OCI-M2 (cell line): ENCODE results near the gene NELFCD.
"Not testable (repeated sequence)": the region's sequence is repeated elsewhere in the genome, so short reads cannot be mapped to it uniquely, and the experiment has no call there.

Experiments used
- DNase-seq: peaks from one replicate; lab custom pipeline; 2025; ENCODE audit not compliant: unreplicated experiment; lab: John Stamatoyannopoulos, UW

The NELFCD gene

DNA sequence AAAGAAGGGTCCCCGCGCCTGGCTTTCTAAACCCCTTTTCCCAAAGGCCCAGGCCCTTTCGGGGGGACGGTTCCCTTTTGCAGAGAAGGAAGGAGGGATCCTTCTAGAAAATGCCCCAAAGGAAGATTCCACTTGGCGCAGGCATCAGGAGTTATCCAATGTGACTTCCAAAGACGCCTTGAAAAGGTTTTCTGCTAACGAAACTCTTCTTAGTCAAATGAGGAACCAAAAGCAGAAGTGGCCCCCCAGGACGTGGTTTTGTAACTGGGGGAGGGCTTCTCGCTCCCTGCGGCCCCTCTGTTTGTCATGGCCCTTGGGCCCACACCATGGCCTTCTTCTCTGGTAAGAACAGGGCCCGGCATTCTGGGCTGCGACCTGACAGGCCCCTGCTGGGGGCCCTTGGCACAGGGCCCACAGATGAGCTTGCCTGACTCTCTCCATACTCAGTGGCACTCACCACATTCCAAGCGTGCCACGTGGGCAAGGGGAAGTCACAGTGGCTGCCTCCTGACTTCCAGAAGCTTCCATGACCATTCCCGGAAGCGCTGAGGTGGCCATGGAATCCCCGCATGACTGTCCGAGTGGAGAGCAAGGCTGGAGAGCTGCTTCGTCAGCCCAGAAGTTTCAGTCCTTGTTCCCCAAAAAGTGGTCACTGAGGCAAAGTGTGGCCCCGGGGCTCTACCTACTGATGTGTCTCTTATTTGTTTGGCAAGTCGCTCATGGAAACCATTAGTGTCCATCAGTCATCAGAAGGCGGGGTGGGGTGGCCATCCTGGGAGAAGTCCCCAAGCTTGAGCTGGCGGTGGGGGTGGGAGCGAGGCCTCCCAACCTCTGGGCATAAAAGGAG, 26.8 kb downstream of the NELFCD start:
- no peak for DNase-seq

DNA sequence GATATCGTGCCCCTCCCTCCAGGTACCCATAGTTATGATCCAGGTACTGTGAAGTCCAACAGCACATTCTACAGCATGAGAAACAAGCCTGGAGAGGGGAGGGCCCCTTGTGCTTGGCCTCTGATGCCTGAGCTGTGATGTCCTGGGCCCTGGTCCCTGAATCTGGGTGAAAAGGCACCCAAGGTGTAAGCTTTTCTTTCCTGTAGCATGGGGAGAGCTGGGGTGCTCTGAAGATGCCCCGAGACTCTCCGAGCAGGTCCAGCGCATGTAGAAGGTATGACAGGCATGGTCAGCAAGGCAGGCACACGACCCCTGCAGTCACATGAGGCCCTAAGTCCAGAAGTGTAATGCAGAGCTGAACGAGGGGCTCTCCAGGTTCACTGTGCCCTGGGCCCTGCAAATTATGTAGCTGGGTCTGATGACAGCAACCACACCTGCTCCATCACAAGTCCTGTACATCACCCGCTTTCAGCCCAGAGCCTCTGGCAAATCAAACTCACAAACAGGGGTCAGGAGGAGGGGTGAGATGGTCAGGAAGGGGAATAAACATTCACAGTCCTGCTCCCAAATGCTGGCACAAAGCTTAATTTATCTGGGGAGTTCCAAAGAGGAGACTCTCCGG, 27.8 kb downstream of the NELFCD start:
- no peak for DNase-seq

GRCh38 chr20:59010321-59010994, 29.4 kb downstream of the NELFCD start:
- DNase-seq: no peak

GRCh38 chr20:59010995-59011873, 30.2 kb downstream of the NELFCD start:
- no peak for DNase-seq

- not testable (repeated sequence) for DNase-seq
Measured at GRCh38 chr20:59011874-59012157, 30.8 kb downstream of the NELFCD start.

DNA sequence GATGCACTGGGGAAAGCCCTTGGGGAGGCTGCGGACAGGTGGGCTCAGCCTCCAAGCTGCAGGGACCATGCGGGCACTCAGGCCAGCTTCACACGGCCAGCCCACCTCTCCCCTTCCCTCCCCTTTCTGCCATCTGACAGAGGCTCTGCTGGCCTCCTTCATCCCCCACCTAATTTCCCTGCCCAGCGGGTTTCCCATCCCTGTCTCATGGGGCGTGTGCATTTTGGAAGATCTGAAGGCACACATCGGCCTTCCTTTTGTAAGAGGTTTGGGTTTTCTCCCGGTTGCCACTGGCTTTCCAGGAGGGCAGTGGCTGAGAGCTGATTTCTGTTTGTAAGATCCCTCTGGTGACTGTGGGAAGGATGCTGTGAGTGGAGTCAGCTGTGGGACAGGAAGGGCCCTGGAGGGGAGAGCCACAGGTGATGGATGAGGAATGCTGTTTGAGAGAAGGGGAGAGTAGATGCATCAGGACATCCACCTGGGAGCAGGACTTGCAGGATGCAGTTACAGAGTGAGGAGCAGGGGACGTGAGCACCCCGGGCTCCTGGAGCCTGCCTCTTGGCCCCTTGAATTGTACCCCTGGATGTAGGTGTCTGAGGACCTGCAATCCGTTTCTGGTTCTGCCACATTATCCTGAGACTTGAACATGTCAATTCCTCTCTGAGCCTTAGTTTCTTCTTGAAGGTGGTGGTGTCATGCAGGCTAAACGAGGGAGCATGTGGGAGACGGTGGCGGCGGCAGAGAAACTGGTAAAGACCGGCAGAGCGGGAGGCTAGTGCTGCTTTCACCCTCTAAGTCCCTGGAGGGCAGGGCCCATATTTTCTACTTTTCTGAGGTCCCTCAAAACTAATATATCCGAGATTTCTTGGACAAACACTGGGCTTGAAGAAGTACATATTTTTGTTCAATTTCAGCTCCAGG, 32.2 kb downstream of the NELFCD start:
- no peak for DNase-seq

- no peak for DNase-seq
Measured at GRCh38 chr20:59013959-59014608, 33.0 kb downstream of the NELFCD start.

- no peak for DNase-seq
Measured at GRCh38 chr20:59014680-59015389, 33.8 kb downstream of the NELFCD start.

DNA sequence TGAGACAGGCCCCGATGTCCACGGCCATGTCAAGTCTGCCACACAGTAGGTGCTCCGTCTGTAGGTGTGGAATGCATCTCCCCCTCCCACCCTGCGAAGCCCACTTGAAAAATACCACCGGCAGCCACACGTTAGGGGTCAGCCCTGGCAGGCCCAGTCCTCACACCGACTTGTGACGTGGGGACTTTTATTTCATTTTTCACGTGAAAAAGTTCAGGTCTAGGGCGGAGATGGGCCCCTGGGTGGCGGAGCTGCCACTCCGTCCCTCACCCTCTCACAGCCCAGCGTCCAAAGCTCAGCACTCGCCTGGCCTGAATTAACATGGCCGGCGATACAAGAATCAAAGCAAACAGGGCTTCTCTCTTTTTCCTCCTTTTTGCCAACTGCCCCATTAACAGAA, 34.4 kb downstream of the NELFCD start:
- no peak for DNase-seq

DNA sequence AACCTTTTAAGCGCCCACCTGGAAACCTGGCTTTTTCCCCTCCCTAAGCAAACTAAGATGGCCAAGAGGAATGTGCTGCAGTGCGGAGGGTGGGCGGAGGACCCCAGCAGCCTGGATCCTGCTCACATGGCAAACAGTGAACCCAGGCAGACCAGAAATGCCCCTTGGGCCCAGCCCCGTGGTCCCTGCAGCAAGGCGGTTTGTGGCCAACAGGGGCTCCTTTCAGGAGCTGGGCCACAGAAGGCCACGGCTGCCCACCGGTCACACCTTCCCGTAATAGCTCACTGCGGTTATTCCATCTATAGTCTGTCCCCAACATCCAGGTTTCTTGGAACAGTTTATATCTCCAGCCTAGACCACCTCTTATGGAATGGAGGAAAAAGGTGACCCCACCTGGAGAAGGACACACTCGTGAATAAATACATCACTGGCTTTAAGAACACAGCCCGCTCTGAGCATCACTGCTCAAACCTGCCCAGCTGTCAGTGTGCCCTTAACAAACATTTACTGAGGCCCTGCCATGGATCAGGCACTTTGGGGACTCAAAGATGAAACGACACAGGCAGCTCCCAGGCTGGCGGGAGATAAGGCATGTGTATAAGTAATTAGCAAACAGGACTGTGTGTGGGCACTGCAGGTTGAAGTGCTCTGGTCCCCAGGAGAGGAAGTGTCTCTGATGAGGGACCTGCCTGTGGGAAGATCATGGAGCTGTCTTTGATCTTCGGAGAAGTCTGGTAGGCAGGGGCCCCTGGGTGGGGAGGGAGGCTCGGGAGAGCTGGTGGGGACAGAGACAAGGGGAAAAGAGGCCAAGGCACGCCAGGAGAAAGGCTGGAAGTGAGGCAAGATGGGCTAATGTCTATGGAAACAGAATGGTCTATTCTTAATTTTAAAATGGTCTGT, 35.0 kb downstream of the NELFCD start:
- no peak for DNase-seq

DNA sequence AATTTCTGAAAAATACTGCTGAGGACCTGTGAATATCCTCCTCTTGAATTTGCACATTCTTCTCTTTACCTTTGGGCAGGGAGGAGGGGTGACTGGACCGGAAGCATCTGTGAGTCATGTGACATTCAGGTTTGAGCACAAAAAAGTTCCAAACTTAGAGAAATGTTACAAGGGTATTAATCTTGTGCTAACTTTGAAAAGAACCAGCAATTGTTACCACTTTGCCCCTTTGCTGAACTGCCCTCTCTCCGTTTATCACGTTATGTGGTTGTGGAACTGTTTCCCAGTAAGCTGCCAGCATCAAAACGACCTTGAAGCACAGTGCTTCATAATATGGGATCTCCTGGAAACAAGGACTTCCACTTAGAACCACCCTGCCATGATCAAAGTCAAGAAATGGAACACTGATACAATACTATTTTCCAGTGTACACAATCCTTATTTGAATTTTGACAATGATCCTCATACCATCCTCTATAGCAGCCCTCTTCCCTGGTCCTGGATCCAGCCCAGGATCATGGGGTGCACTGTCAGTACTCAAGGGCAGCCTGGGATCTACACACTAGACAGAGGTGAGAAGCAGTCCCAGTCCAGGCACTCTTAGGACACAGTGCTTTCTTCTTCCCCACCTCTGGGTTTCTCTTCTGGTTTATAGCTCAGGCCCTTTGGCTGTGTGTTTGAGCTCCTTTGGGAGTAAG, 35.9 kb downstream of the NELFCD start:
- no peak for DNase-seq

DNA sequence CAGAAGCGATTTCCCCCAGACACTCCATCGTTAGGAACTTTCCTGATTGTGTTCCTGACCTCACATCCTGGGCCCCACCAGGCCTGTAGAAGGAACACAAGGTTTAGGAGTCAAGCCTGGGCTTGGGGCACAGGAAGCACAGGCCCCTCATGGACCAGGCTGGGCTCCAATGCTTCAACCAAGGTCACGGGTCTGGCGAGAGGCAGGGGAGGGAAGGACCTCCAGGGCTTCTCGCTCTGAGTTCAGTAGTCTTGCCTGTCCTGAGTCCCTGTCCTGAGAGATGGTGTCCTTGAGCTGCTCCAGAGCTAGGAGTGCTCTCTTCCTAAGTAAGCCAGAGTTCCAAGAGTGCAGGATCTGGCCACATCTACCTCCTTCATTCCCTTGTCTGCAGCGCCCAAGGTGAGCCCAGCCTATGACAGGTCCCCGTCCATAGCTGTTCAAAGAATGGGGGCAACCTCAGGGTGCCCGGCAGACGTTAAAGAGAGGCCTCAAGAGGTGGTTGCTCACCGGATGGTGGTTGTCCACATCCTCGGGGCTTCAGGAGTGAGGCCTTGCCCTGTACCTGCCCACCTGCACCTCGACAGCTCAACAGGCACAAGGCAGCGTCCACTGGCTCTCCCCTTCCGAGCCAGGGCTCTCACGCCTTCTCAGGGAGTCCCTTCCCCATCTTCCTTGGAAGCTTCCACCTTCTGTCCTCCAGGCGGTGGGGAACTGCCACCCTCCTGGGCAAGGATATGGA, 36.6 kb downstream of the NELFCD start:
- DNase-seq: no peak

DNA sequence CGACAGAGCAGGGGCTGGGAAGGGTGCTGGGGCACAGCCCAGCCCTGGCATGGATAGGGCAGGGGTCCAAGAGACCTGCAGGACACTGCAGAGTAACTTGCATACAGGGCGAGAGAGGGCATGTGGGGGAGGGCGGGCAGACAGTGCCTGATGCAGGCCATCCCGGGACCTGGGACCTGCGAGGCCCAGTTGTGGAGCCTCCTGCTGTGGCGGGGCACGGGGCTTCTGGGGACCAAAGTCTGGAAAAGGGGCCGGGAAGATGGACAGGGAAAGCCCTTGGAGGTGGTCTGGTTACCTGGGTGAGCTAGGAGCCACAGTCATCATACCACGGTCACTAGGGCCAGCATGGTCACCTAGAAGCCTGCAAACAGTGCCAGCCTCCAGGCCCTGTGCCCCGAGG, 37.8 kb downstream of the NELFCD start:
- no peak for DNase-seq

DNA sequence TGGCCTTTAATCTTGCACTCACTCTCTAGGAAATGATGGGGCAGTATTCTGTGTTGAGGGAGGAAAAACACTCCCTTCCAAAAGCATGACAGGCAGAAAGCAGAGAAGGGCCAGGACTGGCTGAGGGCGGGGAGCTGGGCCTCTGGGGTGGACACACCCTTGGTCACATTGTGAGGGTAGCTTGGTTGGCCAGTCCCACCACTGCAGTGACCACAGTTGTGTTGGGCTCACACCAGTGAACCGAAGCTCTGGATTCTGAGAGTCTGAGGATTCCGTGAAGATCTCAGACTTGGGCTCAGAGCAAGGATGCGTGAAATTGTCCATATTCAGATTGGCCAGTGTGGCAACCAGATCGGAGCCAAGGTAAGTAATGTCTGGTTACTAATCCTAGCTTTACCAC, 38.2 kb downstream of the NELFCD start, which contains the start of gene TUBB1:
TUBB1 (plus strand) TSS at position 213 of the 400 bp plus-strand sequence; CDS start at position 307, 94 bp downstream.
- DNase-seq: no peak

DNA sequence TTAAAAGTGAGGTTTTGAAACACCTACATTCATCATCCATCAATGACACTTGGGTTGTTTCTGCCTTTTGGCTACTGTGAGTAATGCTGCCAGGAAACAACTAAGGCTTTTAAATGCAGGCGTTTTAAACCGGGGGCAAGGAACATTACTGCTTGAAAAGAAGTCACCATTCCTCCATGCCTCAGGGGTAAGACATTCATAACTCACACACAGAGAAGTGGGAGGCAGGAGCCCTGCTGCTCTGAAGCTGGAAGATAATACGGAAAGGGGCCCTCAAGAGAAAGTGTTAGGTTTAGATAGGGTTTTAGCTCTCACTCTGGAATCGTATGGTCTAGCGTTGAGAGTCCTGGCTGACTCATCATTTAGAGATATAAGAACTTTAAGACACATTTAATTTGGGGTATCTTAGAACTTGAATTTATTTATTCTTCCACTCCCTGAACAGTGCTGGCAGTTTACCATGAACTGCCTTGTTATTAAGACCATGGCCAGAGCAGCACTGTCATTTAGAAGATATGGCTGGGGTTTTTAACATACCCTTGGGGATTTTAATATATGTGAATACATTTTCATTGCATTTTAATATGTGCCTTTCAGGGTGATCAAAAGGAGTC, 40.0 kb downstream of the NELFCD start:
- DNase-seq: peak; percentile 80

DNA sequence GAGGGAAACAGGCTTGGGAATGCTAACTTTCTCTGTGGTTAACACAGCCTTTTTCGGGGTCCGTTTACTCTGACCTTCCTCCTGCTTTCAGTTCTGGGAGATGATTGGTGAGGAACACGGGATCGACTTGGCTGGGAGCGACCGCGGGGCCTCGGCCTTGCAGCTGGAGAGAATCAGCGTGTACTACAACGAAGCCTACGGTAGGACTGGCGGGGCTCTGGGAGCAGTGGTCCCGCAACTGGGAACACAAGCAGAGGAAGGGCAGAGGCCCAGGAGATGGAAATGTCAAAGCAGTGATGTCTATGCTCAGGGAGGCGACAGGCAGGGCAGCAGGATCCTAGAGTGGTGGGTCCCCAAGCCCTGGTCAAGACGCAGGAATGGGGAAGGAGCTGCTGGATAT, 41.7 kb downstream of the NELFCD start:
- no peak for DNase-seq
